Psoas muscle (tissue), 8 donors: Measurements from ENCODE around the gene TSHR. TPM values are rescaled to one million over a fixed set of nuclear protein-coding genes. Genes with fewer than 3 reads are reported as not detected.

Source experiments
- ATAC-seq, 4 donors: fragments of 200-7000 bp; cut with Tn5 transposase; one replicate each; pipeline ENCODE4 v1.9.1; 2020; ENCODE audit warnings: moderate library complexity in 3 of 4, mild to moderate bottlenecking in 2 of 4
- DNase-seq, 2 donors: peaks; one replicate each; pipeline ENCODE4 v3.0.0-alpha.2; 2020
- H3K27ac ChIP-seq: fragments of 200-600 bp; one replicate; pipeline ENCODE4 v1.8.0; 2022
- H3K27me3 ChIP-seq, 3 donors: fragments of 200-600 bp in 1 of 3; one replicate each; pipeline versions ENCODE4 v1.6.1 to v1.8.0; 2013 to 2022; ENCODE audit warnings: low read length in 2 of 3, mild to moderate bottlenecking in 2 of 3, moderate library complexity in 1 of 3; ENCODE audit not compliant: insufficient read depth in 3 of 3
- H3K36me3 ChIP-seq, 2 donors: fragments of 200-600 bp in 1 of 2; one replicate each; pipeline versions ENCODE4 v1.6.1 to v1.8.0; 2013 to 2022; ENCODE audit warnings: low read depth in 1 of 2, mild to moderate bottlenecking in 1 of 2, moderate library complexity in 1 of 2; ENCODE audit not compliant: insufficient read depth in 1 of 2
- H3K4me1 ChIP-seq: fragments of 200-600 bp; one replicate; pipeline ENCODE4 v1.8.0; 2022
- H3K4me3 ChIP-seq: fragments of 200-600 bp; one replicate; pipeline ENCODE4 v1.8.0; 2022; ENCODE audit warnings: mild to moderate bottlenecking
- H3K9me3 ChIP-seq: fragments of 200-600 bp; one replicate; pipeline ENCODE4 v1.8.0; 2022
- WGBS, 3 donors: extraction: QIAGEN DNeasy Blood & Tissue Kit; methylation state at CpG; one replicate each; pipeline versions ENCODE4 v1.1.6 to v1.1.7; 2013; 5-methylcytosine and 5-hydroxymethylcytosine counted together
- intact Hi-C, 2 donors: fragments of 100-400 bp; cut with DNase I; formaldehyde crosslinking; loops; one replicate each; pipeline versions ENCODE4 v1.11.0 to v1.14.2; 2022
- polyA plus RNA-seq, 3 donors: library from polyadenylated mRNA; stranded (reverse); fragments of 200-250 nt; gene quantifications; one replicate each; pipeline ENCODE4 v1.2.3, GENCODE V29; 2013
- total RNA-seq, 4 donors: library from RNA; stranded (reverse); fragmentation: NEBNext Ultra II Directional in 2 of 4; extraction: Animal tissue kit (Norgen Biotek cat#: 25700) in 2 of 4; gene quantifications; one replicate each; pipeline versions ENCODE4 v1.2.1 to v1.2.4, GENCODE V29; 2021 to 2023
- TF ChIP-seq, protein P1 (sequence below): fragments of 200-600 bp; IDR thresholded peaks from one replicate; pipeline ENCODE4 v1.8.0; 2022; ENCODE audit warnings: antibody characterized with exemption
- donor health status: healthy with polysubstance abuse.
- donor health status: DM: no; HTN: no; CAD: no; lungs with moderate emphysema.
- donor health status: Bipolar disorder and iron deficiency.
- donor health status: healthy.
- donor health status: DM: yes; HTN: yes; CAD: no.
- donor health status: DM: no; HTN: no; CAD: no.
- donor health status: DM: no; HTN: no; CAD: no.
- donor health status: DM: yes; HTN: yes; CAD: no.

TSHR gene
- total and polyA plus RNA-seq, 7 donors: 0.01 to 0.60 (median 0.12) TPM; not detected in 2

- DNase-seq (no peak), ATAC-seq (no peak)
- Histone ChIP-seq H3K4me3 (no peak overlapping the region), H3K36me3 (no peaks in the 10 kb centered on the region), H3K27ac (no peak overlapping the region), H3K4me1 (no peaks in the 10 kb centered on the region), H3K9me3 (no peaks in the 10 kb centered on the region), H3K27me3 (no peaks in the 10 kb centered on the region)
- intact Hi-C loops: no loop called here
- 81 to 88% (median 83%) methylated on average over 2 of the region's 2 CpGs for WGBS, 3 donors
- TF ChIP-seq, protein P1, sequence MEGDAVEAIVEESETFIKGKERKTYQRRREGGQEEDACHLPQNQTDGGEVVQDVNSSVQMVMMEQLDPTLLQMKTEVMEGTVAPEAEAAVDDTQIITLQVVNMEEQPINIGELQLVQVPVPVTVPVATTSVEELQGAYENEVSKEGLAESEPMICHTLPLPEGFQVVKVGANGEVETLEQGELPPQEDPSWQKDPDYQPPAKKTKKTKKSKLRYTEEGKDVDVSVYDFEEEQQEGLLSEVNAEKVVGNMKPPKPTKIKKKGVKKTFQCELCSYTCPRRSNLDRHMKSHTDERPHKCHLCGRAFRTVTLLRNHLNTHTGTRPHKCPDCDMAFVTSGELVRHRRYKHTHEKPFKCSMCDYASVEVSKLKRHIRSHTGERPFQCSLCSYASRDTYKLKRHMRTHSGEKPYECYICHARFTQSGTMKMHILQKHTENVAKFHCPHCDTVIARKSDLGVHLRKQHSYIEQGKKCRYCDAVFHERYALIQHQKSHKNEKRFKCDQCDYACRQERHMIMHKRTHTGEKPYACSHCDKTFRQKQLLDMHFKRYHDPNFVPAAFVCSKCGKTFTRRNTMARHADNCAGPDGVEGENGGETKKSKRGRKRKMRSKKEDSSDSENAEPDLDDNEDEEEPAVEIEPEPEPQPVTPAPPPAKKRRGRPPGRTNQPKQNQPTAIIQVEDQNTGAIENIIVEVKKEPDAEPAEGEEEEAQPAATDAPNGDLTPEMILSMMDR: no peak
Measured at GRCh38 chr14:81133400-81133799, 178.0 kb downstream of the TSHR start.

DNA sequence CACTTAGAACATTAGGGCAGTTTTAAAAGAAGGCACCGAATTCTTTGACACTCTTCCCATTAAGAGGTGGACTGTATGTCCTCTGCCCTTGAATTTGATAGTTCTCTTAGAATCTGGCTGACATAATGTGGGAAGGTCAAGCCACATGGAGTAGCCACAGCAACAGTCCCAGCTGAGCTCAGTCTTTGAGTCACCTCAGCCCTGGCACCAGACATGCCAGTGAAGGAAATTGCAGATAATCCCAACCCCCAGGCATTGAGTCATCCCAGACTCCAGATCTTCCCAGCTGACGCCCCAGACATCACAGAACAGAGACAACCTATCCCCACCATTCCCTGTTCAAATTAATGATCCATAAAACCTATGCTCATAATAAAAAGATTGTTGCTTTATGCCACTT is 181.9 kb downstream of the TSHR start:
- H3K4me3 ChIP-seq: no peak overlapping the region
- intact Hi-C loops: no loop called here
- ATAC-seq: no peak
- WGBS, 3 donors: 66 to 70% (median 68%) methylated on average over 2 of the region's 2 CpGs
- H3K27me3 ChIP-seq: no peaks in the 10 kb centered on the region
- DNase-seq: no peak
- no peak overlapping the region for H3K27ac ChIP-seq
- no peaks in the 10 kb centered on the region for H3K9me3 ChIP-seq
- H3K4me1 ChIP-seq: no peaks in the 10 kb centered on the region
- no peaks in the 10 kb centered on the region for H3K36me3 ChIP-seq
- TF ChIP-seq, protein P1: no peak

DNA sequence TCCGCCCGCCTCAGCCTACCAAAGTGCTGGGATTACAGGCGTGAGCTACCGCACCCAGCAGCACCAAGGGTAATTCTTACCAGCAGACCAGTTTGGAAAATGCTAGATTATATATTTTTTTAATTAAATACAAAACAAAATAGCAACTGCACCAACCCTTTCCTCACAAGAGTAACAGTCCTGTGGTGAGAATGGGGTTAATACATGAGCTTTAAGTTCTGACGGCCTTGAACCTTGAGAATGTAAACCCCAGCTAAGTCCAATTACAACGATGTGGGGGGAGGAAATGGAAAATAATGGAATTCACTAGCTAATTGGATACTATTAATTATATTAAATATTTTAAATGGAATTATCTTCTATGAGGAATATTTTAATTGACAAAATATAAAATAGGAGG is 183.0 kb downstream of the TSHR start:
- H3K4me1 ChIP-seq: no peaks in the 10 kb centered on the region
- H3K4me3 ChIP-seq: no peak overlapping the region
- H3K27me3 ChIP-seq: no peaks in the 10 kb centered on the region
- H3K27ac ChIP-seq: no peak overlapping the region
- DNase-seq (no peak), ATAC-seq (no peak)
- no peaks in the 10 kb centered on the region for H3K36me3 ChIP-seq
- no peaks in the 10 kb centered on the region for H3K9me3 ChIP-seq
- intact Hi-C loops: no loop called here
- TF ChIP-seq, protein P1: no peak
- 91 to 93% (median 92%) methylated on average over 6 of the region's 6 CpGs for WGBS, 3 donors

DNA sequence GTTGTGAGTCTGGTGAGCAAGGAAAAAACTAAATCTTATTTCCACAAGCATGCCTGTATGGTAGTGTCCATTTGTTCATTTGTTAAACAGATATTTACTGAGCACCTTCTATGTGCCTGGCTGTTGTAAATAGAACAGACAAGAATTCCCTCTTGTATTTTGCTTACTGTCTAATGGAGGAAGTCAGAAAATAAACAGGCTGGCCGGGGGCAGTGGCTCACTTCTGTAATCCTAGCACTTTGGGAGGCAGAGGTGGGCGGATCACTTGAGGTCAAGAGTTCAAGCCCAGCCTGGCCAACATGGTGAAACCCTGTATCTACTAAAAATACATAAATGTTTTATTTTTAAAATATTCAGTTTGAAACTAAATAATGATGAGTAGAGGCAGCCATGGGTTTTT is 186.0 kb downstream of the TSHR start:
- DNase-seq (no peak), ATAC-seq (no peak)
- Histone ChIP-seq H3K27me3 (no peaks in the 10 kb centered on the region), H3K27ac (no peak overlapping the region), H3K4me1 (no peaks in the 10 kb centered on the region), H3K4me3 (no peak overlapping the region), H3K36me3 (no peaks in the 10 kb centered on the region), H3K9me3 (no peaks in the 10 kb centered on the region)
- intact Hi-C loops: no loop called here
- 54 to 62% (median 57%) methylated on average over 2 of the region's 2 CpGs for WGBS, 3 donors
- TF ChIP-seq, protein P1: no peak

- 94 to 95% (median 95%) methylated on average over 8 of the region's 8 CpGs for WGBS, 3 donors
- DNase-seq (no peak), ATAC-seq (no peak)
- H3K27me3 ChIP-seq: no peaks in the 10 kb centered on the region
- intact Hi-C loops: no loop called here
- no peak overlapping the region for H3K4me3 ChIP-seq
- no peak overlapping the region for H3K27ac ChIP-seq
- H3K36me3 ChIP-seq: no peaks in the 10 kb centered on the region
- H3K9me3 ChIP-seq: no peaks in the 10 kb centered on the region
- H3K4me1 ChIP-seq: no peaks in the 10 kb centered on the region
- TF ChIP-seq, protein P1: no peak
Measured at GRCh38 chr14:81143793-81144192, 188.4 kb downstream of the TSHR start.
